Gastrocnemius medialis (tissue), 4 donors: Measurements from ENCODE around the gene TCP11L2. TPM values are rescaled to one million over a fixed set of nuclear protein-coding genes. Genes with fewer than 3 reads are reported as not detected.

ENCODE experiments used
- ATAC-seq, 2 donors: fragments of 150-250 bp; one replicate each; pipeline ENCODE4 v1.9.1; 2016
- DNase-seq, 2 donors: peaks; one replicate each; pipeline ENCODE4 v3.0.0-alpha.2; 2019
- H3K27ac ChIP-seq, 4 donors: fragments of 200-600 bp; sonication (generic); 1 replicate in 1 of 4; 2 replicates in 3 of 4; pipeline ENCODE4 v1.5.1; 2016 to 2018; ENCODE audit warnings: mild to moderate bottlenecking in 2 of 4, moderate library complexity in 1 of 4
- H3K27me3 ChIP-seq, 3 donors: fragments of 200-600 bp; sonication (generic) in 2 of 3; 1 replicate in 1 of 3; 2 replicates in 2 of 3; pipeline versions ENCODE4 v1.5.1 to v1.6.0; 2016 to 2019; ENCODE audit warnings: mild to moderate bottlenecking in 1 of 3, moderate library complexity in 1 of 3
- H3K36me3 ChIP-seq, 2 donors: fragments of 200-600 bp; sonication (generic) in 1 of 2; one replicate each; pipeline ENCODE4 v1.5.1; 2017 to 2018
- H3K4me1 ChIP-seq, 2 donors: fragments of 200-600 bp; sonication (generic) in 1 of 2; one replicate each; pipeline ENCODE4 v1.5.1; 2016 to 2017; ENCODE audit warnings: mild to moderate bottlenecking in 2 of 2
- H3K4me3 ChIP-seq, 4 donors: fragments of 200-600 bp; sonication (generic) in 3 of 4; 1 replicate in 1 of 4; 2 replicates in 3 of 4; pipeline ENCODE4 v1.5.1; 2016 to 2019; ENCODE audit warnings: mild to moderate bottlenecking in 2 of 4
- H3K9me3 ChIP-seq, 3 donors: fragments of 200-600 bp; sonication (generic) in 2 of 3; 1 replicate in 1 of 3; 2 replicates in 2 of 3; pipeline ENCODE4 v1.5.1; 2016 to 2019
- POLR2A ChIP-seq, 2 donors: fragments of 450-650 bp; IDR thresholded peaks; one replicate each; pipeline ENCODE4 v1.6.1; 2017; ENCODE audit warnings: antibody characterized with exemption in 2 of 2, mild to moderate bottlenecking in 2 of 2, moderate library complexity in 2 of 2
- in situ Hi-C, 4 donors: fragments of 200-750 bp; cut with MboI; loops; one replicate each; pipeline versions ENCODE4 v1.15.0 to v1.8.0; 2017; ENCODE audit warnings: low sequenced_read_pairs in 4 of 4
- intact Hi-C: fragments of 100-400 bp; cut with DNase I; formaldehyde crosslinking; loops from one replicate; pipeline ENCODE4 v1.15.1; 2023; ENCODE audit warnings: low total_unique reads
- total RNA-seq, 4 donors: library from RNA; depleted of rRNA; stranded (reverse); fragments of >200 nt; gene quantifications; one replicate each; pipeline versions ENCODE4 v1.1.0 to v1.2.3, GENCODE V29; 2016
- TF ChIP-seq, protein P1 (sequence below), 5 experiments: fragments of 450-650 bp in 3 of 5; fragments of 200-600 bp in 2 of 5; sonication (generic) in 2 of 5; IDR thresholded peaks in 4 of 5; conservative IDR thresholded peaks in 1 of 5; 1 replicate in 4 of 5; 2 replicates in 1 of 5; pipeline ENCODE4 v1.5.1; 2016 to 2019; ENCODE audit warnings: antibody characterized with exemption in 5 of 5, mild to moderate bottlenecking in 3 of 5, moderate library complexity in 3 of 5

TCP11L2 gene
- total RNA-seq, 4 donors from 2014 or later = 39.1 to 51.7 (median 43.9) TPM

DNA sequence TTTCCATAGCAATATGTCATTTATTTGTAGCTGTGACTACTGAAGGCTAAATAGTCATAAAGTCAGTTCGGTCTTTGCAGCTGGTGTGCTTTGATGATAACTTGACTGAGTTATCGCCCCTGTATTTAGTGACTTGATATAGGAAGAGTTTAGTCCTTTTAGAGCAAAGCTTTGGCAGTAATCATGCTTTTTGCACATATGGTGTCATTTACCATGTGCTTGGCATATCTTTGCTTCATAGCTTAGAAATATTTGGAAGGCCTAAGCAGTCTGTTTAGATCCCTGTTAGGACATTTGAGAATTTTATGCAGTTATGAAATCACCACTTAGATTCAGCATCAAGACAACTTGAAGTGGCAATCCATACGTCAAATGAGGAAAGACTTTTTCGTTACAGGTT, 86.6 kb downstream of the TCP11L2 start:
- in situ Hi-C loops = loop anchor here (5.0 to 25.0 kb wide), 6 partner anchors 448 to 723 kb away; no protein-coding TSS in a partner anchor
- peaks cover 0 to 6% of the 10 kb centered on the region in 2 donors for H3K36me3 ChIP-seq

DNA sequence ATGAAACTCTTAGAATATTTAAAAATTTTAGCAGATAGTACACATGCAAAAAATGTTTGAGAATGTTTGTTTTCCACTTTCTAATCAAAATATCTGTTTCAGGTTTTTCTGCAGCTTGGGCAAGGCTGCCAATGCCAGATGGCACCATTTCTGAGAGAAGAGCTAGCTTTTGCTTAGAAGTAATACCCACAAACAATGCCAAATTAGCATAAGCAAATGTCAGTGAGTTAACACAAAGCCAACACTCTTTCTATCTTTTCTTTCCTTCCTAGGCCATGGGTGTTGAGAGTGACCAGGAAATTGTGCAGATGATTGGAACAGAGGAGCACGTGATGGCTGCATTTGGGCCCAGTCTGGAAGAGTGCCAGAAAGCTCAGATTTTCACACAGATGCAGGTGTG, 90.2 kb downstream of the TCP11L2 start:
- Histone ChIP-seq H3K27ac (no peak overlapping the region), H3K36me3 (peaks cover 0 to 9% of the 10 kb centered on the region in 2 donors), H3K4me3 (no peak overlapping the region), H3K4me1 (no peaks in the 10 kb centered on the region), H3K9me3 (no peaks in the 10 kb centered on the region), H3K27me3 (no peaks in the 10 kb centered on the region)
- TF ChIP-seq, protein P1, sequence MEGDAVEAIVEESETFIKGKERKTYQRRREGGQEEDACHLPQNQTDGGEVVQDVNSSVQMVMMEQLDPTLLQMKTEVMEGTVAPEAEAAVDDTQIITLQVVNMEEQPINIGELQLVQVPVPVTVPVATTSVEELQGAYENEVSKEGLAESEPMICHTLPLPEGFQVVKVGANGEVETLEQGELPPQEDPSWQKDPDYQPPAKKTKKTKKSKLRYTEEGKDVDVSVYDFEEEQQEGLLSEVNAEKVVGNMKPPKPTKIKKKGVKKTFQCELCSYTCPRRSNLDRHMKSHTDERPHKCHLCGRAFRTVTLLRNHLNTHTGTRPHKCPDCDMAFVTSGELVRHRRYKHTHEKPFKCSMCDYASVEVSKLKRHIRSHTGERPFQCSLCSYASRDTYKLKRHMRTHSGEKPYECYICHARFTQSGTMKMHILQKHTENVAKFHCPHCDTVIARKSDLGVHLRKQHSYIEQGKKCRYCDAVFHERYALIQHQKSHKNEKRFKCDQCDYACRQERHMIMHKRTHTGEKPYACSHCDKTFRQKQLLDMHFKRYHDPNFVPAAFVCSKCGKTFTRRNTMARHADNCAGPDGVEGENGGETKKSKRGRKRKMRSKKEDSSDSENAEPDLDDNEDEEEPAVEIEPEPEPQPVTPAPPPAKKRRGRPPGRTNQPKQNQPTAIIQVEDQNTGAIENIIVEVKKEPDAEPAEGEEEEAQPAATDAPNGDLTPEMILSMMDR (IDR thresholded peaks at IDR 0.05 in 4 of 5, conservative IDR thresholded peaks at IDR 0.05 in 1 of 5) = no peak
- TF ChIP-seq POLR2A (IDR thresholded peaks at IDR 0.05) = no peak
- intact Hi-C loops (no loop called here), in situ Hi-C loops (loop anchor here in 3 of 4 donors (25.0 kb wide), 2 partner anchors 445 to 720 kb away; no protein-coding TSS in a partner anchor)
- ATAC-seq = no peak
- DNase-seq = no peak

More for the DNA sequence above, 86.6 kb downstream of the TCP11L2 start:
- intact Hi-C loops = loop anchor here (10.0 kb wide), 1 partner anchor 456 kb away; no protein-coding TSS in a partner anchor
- DNase-seq (no peak), ATAC-seq (no peak)
- Histone ChIP-seq H3K4me3 (no peak overlapping the region), H3K4me1 (no peaks in the 10 kb centered on the region), H3K9me3 (no peaks in the 10 kb centered on the region), H3K27me3 (no peaks in the 10 kb centered on the region), H3K27ac (no peak overlapping the region)
- TF ChIP-seq POLR2A (IDR thresholded peaks at IDR 0.05) = no peak
- TF ChIP-seq, protein P1 (IDR thresholded peaks at IDR 0.05 in 4 of 5, conservative IDR thresholded peaks at IDR 0.05 in 1 of 5) = no peak

Other genes starting within 250 kb of the TCP11L2 start
- gene NUAK1, start 163.8 kb upstream of the TCP11L2 start, total RNA-seq = 10 to 100 TPM; 18.9 to 34.5 (median 29.1) TPM
- 10 to 100 TPM in 3 of 4 donors, 1 to 10 TPM in 1; 9.7 to 17.6 (median 15.7) TPM for gene CKAP4, start 54.7 kb upstream of the TCP11L2 start, total RNA-seq
- gene POLR3B, start 55.0 kb downstream of the TCP11L2 start, total RNA-seq = 1 to 10 TPM; 4.2 to 9.5 (median 6.4) TPM